GM23338 (cell line): ENCODE data around the gene FOXJ3. TPM values are rescaled to one million over a fixed set of nuclear protein-coding genes. Genes with fewer than 3 reads are reported as not detected.

Experiments used
- ATAC-seq: fragments of 200-7000 bp; cut with Tn5 transposase; 3 replicates; pipeline ENCODE4 v1.9.1; 2020
- DNase-seq: peaks from one replicate; pipeline ENCODE4 v3.0.0-alpha.2; 2015; ENCODE audit warnings: low spot score
- H2AFZ ChIP-seq: fragments of 200-600 bp; sonication (generic); 2 replicates; pipeline ENCODE4 v1.8.0; 2016; ENCODE audit warnings: antibody characterized with exemption, mild to moderate bottlenecking, moderate library complexity
- H3F3A ChIP-seq: fragments of 200-600 bp; sonication (generic); replicated peaks from 2 replicates; pipeline ENCODE4 v1.8.0; 2017; ENCODE audit warnings: antibody characterized with exemption, mixed run types, low read depth
- H3K27ac ChIP-seq: fragments of 200-600 bp; sonication (generic); 2 replicates; pipeline ENCODE4 v1.6.1; 2016; ENCODE audit warnings: low read depth
- H3K27me3 ChIP-seq: fragments of 200-600 bp; sonication (generic); 2 replicates; pipeline ENCODE4 v1.8.0; 2016; ENCODE audit warnings: mild to moderate bottlenecking, mixed run types, moderate library complexity; ENCODE audit not compliant: insufficient read depth
- H3K36me3 ChIP-seq: fragments of 200-600 bp; sonication (generic); 2 replicates; pipeline ENCODE4 v1.8.0; 2016; ENCODE audit warnings: mild to moderate bottlenecking; ENCODE audit not compliant: insufficient read depth
- H3K4me1 ChIP-seq: fragments of 200-600 bp; sonication (generic); 2 replicates; pipeline ENCODE4 v1.8.0; 2016; ENCODE audit warnings: mild to moderate bottlenecking, moderate library complexity; ENCODE audit not compliant: insufficient read depth
- H3K4me2 ChIP-seq: fragments of 200-600 bp; sonication (generic); 2 replicates; pipeline ENCODE4 v1.7.1; 2017; ENCODE audit warnings: mixed run types
- H3K4me3 ChIP-seq: fragments of 200-600 bp; sonication (generic); 2 replicates; pipeline ENCODE4 v1.6.1; 2016; ENCODE audit warnings: mixed run types
- H3K79me2 ChIP-seq: fragments of 200-600 bp; sonication (generic); replicated peaks from 2 replicates; pipeline ENCODE4 v1.8.0; 2017; ENCODE audit warnings: mild to moderate bottlenecking; ENCODE audit not compliant: insufficient read depth
- H3K9me2 ChIP-seq: fragments of 200-600 bp; sonication (generic); 2 replicates; pipeline ENCODE4 v1.8.0; 2017; ENCODE audit not compliant: insufficient read depth
- H4K20me1 ChIP-seq: fragments of 200-600 bp; sonication (generic); replicated peaks from 2 replicates; pipeline ENCODE4 v1.8.0; 2017; ENCODE audit warnings: mild to moderate bottlenecking; ENCODE audit not compliant: insufficient read depth
- H3K27ac Mint-ChIP-seq: 2 replicates; pipeline ENCODE4 v1.8.0; 2020; ENCODE audit warnings: inconsistent platforms, mild to moderate bottlenecking, moderate library complexity, mixed read lengths
- H3K27me3 Mint-ChIP-seq: 3 replicates; pipeline ENCODE4 v1.8.0; 2022; ENCODE audit warnings: low read depth, mild to moderate bottlenecking, moderate library complexity, mixed read lengths, inconsistent platforms; ENCODE audit not compliant: insufficient read depth, poor library complexity
- H3K36me3 Mint-ChIP-seq: 3 replicates; pipeline ENCODE4 v1.8.0; 2021; ENCODE audit warnings: low read depth, mild to moderate bottlenecking, inconsistent platforms, moderate library complexity, mixed read lengths
- H3K4me1 Mint-ChIP-seq: 3 replicates; pipeline ENCODE4 v1.8.0; 2020; ENCODE audit warnings: mild to moderate bottlenecking, inconsistent platforms, mixed read lengths
- H3K4me3 Mint-ChIP-seq: 3 replicates; pipeline ENCODE4 v1.8.0; 2021; ENCODE audit warnings: moderate library complexity, mild to moderate bottlenecking, inconsistent platforms, mixed read lengths
- H3K9me3 Mint-ChIP-seq: 3 replicates; pipeline ENCODE4 v1.8.0; 2020; ENCODE audit warnings: moderate library complexity, mild to moderate bottlenecking, inconsistent platforms, mixed read lengths
- CREB1 ChIP-seq: fragments of 250-450 bp; sonication (Bioruptor Pico); IDR thresholded peaks from 2 replicates; pipeline ENCODE4 v1.5.0; 2020; ENCODE audit warnings: low read depth, mild to moderate bottlenecking, moderate library complexity
- EZH2 ChIP-seq: fragments of 200-600 bp; sonication (generic); IDR thresholded peaks from one replicate; pipeline ENCODE4 v1.8.0; 2017; ENCODE audit warnings: antibody characterized with exemption, mild to moderate bottlenecking, low read depth; ENCODE audit not compliant: unreplicated experiment
- EZH2phosphoT487 ChIP-seq: fragments of 200-600 bp; sonication (generic); IDR thresholded peaks from one replicate; pipeline ENCODE4 v1.8.1; 2018; ENCODE audit warnings: antibody characterized with exemption; ENCODE audit not compliant: unreplicated experiment
- JUNB ChIP-seq: IDR thresholded peaks from one replicate; pipeline ENCODE4 v1.6.1; 2016; ENCODE audit warnings: antibody characterized with exemption; ENCODE audit not compliant: unreplicated experiment
- POLR2AphosphoS5 ChIP-seq: IDR thresholded peaks from 2 replicates; pipeline ENCODE4 v1.6.1; 2016; ENCODE audit warnings: antibody characterized with exemption, low read depth
- ZNF114 ChIP-seq: fragments of 250-450 bp; sonication (Bioruptor Pico); IDR thresholded peaks from 2 replicates; pipeline ENCODE4 v1.5.0; 2020; ENCODE audit warnings: mild to moderate bottlenecking, moderate library complexity
- ZNF331 ChIP-seq: fragments of 250-450 bp; sonication (Bioruptor Pico); IDR thresholded peaks from 2 replicates; pipeline ENCODE4 v1.5.0; 2020; ENCODE audit warnings: low read depth, mild to moderate bottlenecking, moderate library complexity
- polyA plus RNA-seq: library from polyadenylated mRNA; unstranded; fragments of >200 nt; fragmentation: Nextera tagmentation; extraction: Ambion mirVana; gene quantifications from 2 replicates; pipeline ENCODE4 v1.2.1, GENCODE V29; 2016
- total RNA-seq: library from RNA; depleted of rRNA; stranded (reverse); fragments of >200 nt; shearing (Covaris generic); gene quantifications from 2 replicates; pipeline ENCODE4 v1.2.3, GENCODE V29; 2014; rRNA removed
- TF ChIP-seq, protein P1 (sequence below): fragments of 250-450 bp; sonication (Bioruptor Pico); IDR thresholded peaks from 2 replicates; pipeline ENCODE4 v1.5.0; 2020; ENCODE audit warnings: mild to moderate bottlenecking, moderate library complexity
- TF ChIP-seq, protein P2 (sequence below), 2 experiments: fragments of 200-600 bp in 1 of 2; sonication (generic) in 1 of 2; conservative IDR thresholded peaks; 2 replicates each; pipeline versions ENCODE4 v1.5.1 to v1.6.1; 2016 to 2017; ENCODE audit warnings: antibody characterized with exemption in 2 of 2, low read depth in 2 of 2, mild to moderate bottlenecking in 2 of 2, moderate library complexity in 1 of 2

Gene FOXJ3
- total and polyA plus RNA-seq, 2 experiments from 2014 or later, result 36.6 to 53.3 TPM

DNA sequence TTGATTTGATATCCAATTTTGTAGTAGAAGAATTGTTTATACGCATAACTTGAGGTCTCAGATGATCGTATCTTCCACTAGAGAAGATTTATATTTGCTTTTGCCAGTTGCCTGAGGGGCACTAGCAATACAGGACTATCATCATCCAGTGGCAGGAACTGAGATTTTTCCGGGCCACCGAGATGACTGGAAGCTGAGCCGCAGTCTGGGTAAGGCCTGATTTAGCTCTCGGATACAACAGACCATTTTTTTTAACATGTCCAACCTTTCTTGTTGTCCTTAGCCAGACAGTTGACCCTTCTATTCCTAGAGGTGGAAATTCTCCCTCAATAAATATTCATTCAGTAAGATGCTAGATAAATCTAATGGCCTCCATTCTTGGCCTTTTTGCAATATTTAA, 207.3 kb downstream of the FOXJ3 start:
- Histone ChIP-seq H3K36me3 (0 out of 2 replicates have a peak, but pooled peaks cover 2% of the 10 kb centered on the region), H3K9me2 (no peaks in the 10 kb centered on the region), H3K27me3 (no peaks in the 10 kb centered on the region), H3K79me2 (no peaks in the 10 kb centered on the region), H3F3A (no peaks in the 10 kb centered on the region), H3K27ac (no peak overlapping the region), H4K20me1 (no peaks in the 10 kb centered on the region), H3K4me2 (no peak overlapping the region), H3K4me3 (no peak overlapping the region), H3K4me1 (no peaks in the 10 kb centered on the region), H2AFZ (no peak overlapping the region)
- no peaks in the 10 kb centered on the region for H3K36me3 Mint-ChIP-seq
- DNase-seq (no peak), ATAC-seq (no peak)
- no peaks in the 10 kb centered on the region for H3K27me3 Mint-ChIP-seq
- no peaks in the 10 kb centered on the region for H3K9me3 Mint-ChIP-seq
- H3K4me3 Mint-ChIP-seq, result no peak overlapping the region
- no peaks in the 10 kb centered on the region for H3K4me1 Mint-ChIP-seq
- TF ChIP-seq POLR2AphosphoS5 (no peak), EZH2 (no peak), ZNF331 (CRISPR knock-in tag) (no peak), JUNB (no peak), ZNF114 (CRISPR knock-in tag) (no peak), EZH2phosphoT487 (no peak), CREB1 (CRISPR knock-in tag) (no peak)
- TF ChIP-seq, protein P1, sequence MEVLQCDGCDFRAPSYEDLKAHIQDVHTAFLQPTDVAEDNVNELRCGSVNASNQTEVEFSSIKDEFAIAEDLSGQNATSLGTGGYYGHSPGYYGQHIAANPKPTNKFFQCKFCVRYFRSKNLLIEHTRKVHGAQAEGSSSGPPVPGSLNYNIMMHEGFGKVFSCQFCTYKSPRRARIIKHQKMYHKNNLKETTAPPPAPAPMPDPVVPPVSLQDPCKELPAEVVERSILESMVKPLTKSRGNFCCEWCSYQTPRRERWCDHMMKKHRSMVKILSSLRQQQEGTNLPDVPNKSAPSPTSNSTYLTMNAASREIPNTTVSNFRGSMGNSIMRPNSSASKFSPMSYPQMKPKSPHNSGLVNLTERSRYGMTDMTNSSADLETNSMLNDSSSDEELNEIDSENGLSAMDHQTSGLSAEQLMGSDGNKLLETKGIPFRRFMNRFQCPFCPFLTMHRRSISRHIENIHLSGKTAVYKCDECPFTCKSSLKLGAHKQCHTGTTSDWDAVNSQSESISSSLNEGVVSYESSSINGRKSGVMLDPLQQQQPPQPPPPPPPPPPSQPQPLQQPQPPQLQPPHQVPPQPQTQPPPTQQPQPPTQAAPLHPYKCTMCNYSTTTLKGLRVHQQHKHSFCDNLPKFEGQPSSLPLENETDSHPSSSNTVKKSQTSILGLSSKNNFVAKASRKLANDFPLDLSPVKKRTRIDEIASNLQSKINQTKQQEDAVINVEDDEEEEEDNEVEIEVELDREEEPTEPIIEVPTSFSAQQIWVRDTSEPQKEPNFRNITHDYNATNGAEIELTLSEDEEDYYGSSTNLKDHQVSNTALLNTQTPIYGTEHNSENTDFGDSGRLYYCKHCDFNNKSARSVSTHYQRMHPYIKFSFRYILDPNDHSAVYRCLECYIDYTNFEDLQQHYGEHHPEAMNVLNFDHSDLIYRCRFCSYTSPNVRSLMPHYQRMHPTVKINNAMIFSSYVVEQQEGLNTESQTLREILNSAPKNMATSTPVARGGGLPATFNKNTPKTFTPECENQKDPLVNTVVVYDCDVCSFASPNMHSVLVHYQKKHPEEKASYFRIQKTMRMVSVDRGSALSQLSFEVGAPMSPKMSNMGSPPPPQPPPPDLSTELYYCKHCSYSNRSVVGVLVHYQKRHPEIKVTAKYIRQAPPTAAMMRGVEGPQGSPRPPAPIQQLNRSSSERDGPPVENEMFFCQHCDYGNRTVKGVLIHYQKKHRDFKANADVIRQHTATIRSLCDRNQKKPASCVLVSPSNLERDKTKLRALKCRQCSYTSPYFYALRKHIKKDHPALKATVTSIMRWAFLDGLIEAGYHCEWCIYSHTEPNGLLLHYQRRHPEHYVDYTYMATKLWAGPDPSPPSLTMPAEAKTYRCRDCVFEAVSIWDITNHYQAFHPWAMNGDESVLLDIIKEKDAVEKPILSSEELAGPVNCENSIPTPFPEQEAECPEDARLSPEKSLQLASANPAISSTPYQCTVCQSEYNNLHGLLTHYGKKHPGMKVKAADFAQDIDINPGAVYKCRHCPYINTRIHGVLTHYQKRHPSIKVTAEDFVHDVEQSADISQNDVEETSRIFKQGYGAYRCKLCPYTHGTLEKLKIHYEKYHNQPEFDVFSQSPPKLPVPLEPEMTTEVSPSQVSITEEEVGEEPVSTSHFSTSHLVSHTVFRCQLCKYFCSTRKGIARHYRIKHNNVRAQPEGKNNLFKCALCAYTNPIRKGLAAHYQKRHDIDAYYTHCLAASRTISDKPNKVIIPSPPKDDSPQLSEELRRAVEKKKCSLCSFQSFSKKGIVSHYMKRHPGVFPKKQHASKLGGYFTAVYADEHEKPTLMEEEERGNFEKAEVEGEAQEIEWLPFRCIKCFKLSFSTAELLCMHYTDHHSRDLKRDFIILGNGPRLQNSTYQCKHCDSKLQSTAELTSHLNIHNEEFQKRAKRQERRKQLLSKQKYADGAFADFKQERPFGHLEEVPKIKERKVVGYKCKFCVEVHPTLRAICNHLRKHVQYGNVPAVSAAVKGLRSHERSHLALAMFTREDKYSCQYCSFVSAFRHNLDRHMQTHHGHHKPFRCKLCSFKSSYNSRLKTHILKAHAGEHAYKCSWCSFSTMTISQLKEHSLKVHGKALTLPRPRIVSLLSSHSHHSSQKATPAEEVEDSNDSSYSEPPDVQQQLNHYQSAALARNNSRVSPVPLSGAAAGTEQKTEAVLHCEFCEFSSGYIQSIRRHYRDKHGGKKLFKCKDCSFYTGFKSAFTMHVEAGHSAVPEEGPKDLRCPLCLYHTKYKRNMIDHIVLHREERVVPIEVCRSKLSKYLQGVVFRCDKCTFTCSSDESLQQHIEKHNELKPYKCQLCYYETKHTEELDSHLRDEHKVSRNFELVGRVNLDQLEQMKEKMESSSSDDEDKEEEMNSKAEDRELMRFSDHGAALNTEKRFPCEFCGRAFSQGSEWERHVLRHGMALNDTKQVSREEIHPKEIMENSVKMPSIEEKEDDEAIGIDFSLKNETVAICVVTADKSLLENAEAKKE (CRISPR knock-in tag), result no peak
- TF ChIP-seq, protein P2, sequence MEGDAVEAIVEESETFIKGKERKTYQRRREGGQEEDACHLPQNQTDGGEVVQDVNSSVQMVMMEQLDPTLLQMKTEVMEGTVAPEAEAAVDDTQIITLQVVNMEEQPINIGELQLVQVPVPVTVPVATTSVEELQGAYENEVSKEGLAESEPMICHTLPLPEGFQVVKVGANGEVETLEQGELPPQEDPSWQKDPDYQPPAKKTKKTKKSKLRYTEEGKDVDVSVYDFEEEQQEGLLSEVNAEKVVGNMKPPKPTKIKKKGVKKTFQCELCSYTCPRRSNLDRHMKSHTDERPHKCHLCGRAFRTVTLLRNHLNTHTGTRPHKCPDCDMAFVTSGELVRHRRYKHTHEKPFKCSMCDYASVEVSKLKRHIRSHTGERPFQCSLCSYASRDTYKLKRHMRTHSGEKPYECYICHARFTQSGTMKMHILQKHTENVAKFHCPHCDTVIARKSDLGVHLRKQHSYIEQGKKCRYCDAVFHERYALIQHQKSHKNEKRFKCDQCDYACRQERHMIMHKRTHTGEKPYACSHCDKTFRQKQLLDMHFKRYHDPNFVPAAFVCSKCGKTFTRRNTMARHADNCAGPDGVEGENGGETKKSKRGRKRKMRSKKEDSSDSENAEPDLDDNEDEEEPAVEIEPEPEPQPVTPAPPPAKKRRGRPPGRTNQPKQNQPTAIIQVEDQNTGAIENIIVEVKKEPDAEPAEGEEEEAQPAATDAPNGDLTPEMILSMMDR (conservative IDR thresholded peaks at IDR 0.05; ENCODE audit: low read depth in 2 of 2), result no peak
- no peak overlapping the region for H3K27ac Mint-ChIP-seq

Other genes with a start within 250 kb of the FOXJ3 start
- not detected in 2 replicates for gene GUCA2B, start 181.8 kb downstream of the FOXJ3 start, total RNA-seq
- not detected in 2 replicates for gene GUCA2B, start 181.8 kb downstream of the FOXJ3 start, polyA plus RNA-seq
- not detected in 2 replicates for gene GUCA2A, start 170.5 kb downstream of the FOXJ3 start, total RNA-seq
- not detected in 2 replicates for gene GUCA2A, start 170.5 kb downstream of the FOXJ3 start, polyA plus RNA-seq
- gene RIMKLA, start 45.6 kb upstream of the FOXJ3 start, total RNA-seq, result 5.5 and 6.6 TPM in 2 replicates
- 2.4 and 4.1 TPM in 2 replicates for gene RIMKLA, start 45.6 kb upstream of the FOXJ3 start, polyA plus RNA-seq
- gene ZMYND12, start 120.8 kb upstream of the FOXJ3 start, total RNA-seq, result 0.58 and 0.63 TPM in 2 replicates
- gene ZMYND12, start 120.8 kb upstream of the FOXJ3 start, polyA plus RNA-seq, result 0.16 and 0.90 TPM in 2 replicates
- gene PPCS, start 121.3 kb upstream of the FOXJ3 start, total RNA-seq, result 35.6 and 38.0 TPM in 2 replicates
- gene PPCS, start 121.3 kb upstream of the FOXJ3 start, polyA plus RNA-seq, result 47.6 and 49.1 TPM in 2 replicates
- gene CCDC30, start 128.1 kb upstream of the FOXJ3 start, total RNA-seq, result 0.23 and 0.56 TPM in 2 replicates
- gene CCDC30, start 128.1 kb upstream of the FOXJ3 start, polyA plus RNA-seq, result 1.8 and 2.0 TPM in 2 replicates